Measurements from ENCODE around the gene ADAMTS18.

DNA sequence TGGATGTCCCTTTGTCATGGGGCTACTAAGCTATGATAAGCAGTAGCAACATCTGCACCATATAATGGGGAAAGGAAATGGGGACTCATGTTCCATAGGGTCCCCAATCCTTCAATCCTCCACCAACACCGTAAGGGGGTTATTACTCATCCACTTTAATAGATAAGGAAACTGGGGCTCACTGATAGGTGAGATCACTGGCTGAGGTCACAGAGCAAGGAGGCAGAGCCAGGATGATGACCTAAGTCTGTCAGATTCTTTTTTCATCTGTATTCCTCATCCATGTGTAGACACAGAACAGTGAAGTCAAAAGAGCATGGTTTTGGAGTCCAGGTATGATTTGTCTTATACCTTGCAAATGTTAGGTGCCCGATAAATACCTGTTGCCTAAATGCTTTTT lies 10.5 kb upstream of the ADAMTS18 start:
- no peak for TF ChIP-seq RAD21 (IDR thresholded peaks at IDR 0.05; ENCODE audit: low read length)
- TF ChIP-seq, protein P1, sequence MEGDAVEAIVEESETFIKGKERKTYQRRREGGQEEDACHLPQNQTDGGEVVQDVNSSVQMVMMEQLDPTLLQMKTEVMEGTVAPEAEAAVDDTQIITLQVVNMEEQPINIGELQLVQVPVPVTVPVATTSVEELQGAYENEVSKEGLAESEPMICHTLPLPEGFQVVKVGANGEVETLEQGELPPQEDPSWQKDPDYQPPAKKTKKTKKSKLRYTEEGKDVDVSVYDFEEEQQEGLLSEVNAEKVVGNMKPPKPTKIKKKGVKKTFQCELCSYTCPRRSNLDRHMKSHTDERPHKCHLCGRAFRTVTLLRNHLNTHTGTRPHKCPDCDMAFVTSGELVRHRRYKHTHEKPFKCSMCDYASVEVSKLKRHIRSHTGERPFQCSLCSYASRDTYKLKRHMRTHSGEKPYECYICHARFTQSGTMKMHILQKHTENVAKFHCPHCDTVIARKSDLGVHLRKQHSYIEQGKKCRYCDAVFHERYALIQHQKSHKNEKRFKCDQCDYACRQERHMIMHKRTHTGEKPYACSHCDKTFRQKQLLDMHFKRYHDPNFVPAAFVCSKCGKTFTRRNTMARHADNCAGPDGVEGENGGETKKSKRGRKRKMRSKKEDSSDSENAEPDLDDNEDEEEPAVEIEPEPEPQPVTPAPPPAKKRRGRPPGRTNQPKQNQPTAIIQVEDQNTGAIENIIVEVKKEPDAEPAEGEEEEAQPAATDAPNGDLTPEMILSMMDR (IDR thresholded peaks at IDR 0.05), result no peak
- TF ChIP-seq, protein P2, sequence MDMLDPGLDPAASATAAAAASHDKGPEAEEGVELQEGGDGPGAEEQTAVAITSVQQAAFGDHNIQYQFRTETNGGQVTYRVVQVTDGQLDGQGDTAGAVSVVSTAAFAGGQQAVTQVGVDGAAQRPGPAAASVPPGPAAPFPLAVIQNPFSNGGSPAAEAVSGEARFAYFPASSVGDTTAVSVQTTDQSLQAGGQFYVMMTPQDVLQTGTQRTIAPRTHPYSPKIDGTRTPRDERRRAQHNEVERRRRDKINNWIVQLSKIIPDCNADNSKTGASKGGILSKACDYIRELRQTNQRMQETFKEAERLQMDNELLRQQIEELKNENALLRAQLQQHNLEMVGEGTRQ (IDR thresholded peaks at IDR 0.05; ENCODE audit: borderline replicate concordance, low read depth, low read length), result no peak
- no peak for TF ChIP-seq GATA2 (CRISPR knock-in tag; IDR thresholded peaks at IDR 0.05)
